AG04450 (cell line): Measurements from ENCODE around the gene CDA. TPM values are rescaled to one million over a fixed set of nuclear protein-coding genes. Genes with fewer than 3 reads are reported as not detected.

Experiments used
- CTCF ChIA-PET: fragments of 300-600, 350-600 bp; formaldehyde crosslinking; extraction: SDS; loops from one replicate; lab custom pipeline; 2022; ENCODE audit warnings: antibody characterized with exemption, inconsistent platforms; lab: Charles Lee
- POLR2A ChIA-PET: fragments of 350-600 bp; formaldehyde crosslinking; extraction: SDS; loops from one replicate; lab custom pipeline; 2021; ENCODE audit warnings: antibody characterized with exemption, inconsistent platforms; lab: Yijun Ruan, JAX
- DNase-seq: peaks from one replicate; pipeline ENCODE4 v3.0.0-alpha.2; 2011; ENCODE audit warnings: low read depth, low spot score
- H3K27ac ChIP-seq: one replicate; pipeline ENCODE4 v1.5.1; 2012; ENCODE audit warnings: low read depth, low read length, control low read depth
- H3K27me3 ChIP-seq: one replicate; pipeline ENCODE4 v1.6.0; 2012; ENCODE audit warnings: low read length; ENCODE audit not compliant: control insufficient read depth, insufficient read depth
- H3K4me3 ChIP-seq: 2 replicates; pipeline ENCODE4 v1.5.1; 2011; ENCODE audit warnings: mild to moderate bottlenecking, low read depth, low read length, control low read depth
- H3K9me3 ChIP-seq: 2 replicates; pipeline ENCODE4 v1.5.1; 2012; ENCODE audit warnings: low read length; ENCODE audit not compliant: control insufficient read depth, insufficient read depth
- polyA plus RNA-seq: library from polyadenylated mRNA; depleted of rRNA; stranded (reverse); fragments of >200 nt; gene quantifications from 2 replicates; pipeline ENCODE4 v1.2.3, GENCODE V29; 2011
- TF ChIP-seq, protein P1 (sequence below): IDR thresholded peaks from 2 replicates; pipeline ENCODE4 v1.5.1; 2011; ENCODE audit warnings: low read depth, low read length, control low read depth, inconsistent platforms

The CDA gene
- polyA plus RNA-seq, 1 experiment = 2.8 TPM

DNA sequence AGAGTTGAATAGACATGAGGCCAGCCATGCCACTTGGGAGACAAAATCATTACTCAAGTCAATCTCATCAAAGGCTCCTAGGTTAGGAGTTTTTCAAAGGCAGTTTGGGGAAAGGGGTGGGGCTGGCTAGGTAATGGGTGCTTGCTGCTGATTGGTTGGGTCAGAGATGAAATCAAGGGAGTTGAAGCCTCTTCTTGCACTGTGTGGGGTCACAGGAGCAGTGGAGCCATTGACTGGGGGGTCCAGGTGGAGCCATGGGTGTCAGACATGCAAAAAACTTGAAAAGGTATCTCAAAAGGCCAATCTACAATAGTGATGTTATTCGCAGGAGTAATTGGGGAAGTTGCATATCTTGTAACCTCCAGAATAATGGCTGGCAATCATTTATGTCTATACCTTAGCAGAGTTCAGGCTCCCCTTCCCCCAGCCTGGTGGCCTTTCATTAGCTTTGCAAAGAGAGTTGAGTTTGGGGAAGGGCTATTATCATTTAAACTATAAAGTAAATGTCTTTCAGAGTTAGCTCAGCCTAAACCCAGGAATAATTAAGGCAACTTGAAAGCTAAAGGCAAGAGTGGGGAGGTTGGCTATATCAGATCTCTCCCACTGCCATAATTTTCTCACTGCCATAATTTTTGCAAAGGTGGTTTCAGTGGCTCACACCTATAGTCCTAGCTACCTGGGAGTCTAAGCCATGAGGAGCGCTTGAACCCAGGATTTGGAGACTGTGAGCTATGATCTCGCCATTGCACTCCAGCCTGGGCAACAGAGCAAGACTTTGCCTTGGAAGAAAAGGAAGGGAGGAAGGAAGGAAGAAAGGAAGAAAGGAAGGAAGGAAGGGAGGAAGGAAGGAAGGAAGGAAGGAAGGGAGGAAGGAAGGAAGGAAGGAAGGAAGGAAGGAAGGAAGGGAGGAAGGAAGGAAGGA, 36.5 kb downstream of the CDA start:
- CTCF ChIA-PET = interaction anchor here (1.0 to 1.5 kb wide), 2 partner anchors 49 to 50 kb away, joined by 3 to 5 read pairs; no protein-coding TSS in a partner anchor
- Histone ChIP-seq H3K27me3 (no peaks in the 10 kb centered on the region), H3K4me3 (no peak overlapping the region), H3K27ac (no peak overlapping the region), H3K9me3 (no peaks in the 10 kb centered on the region)
- TF ChIP-seq, protein P1, sequence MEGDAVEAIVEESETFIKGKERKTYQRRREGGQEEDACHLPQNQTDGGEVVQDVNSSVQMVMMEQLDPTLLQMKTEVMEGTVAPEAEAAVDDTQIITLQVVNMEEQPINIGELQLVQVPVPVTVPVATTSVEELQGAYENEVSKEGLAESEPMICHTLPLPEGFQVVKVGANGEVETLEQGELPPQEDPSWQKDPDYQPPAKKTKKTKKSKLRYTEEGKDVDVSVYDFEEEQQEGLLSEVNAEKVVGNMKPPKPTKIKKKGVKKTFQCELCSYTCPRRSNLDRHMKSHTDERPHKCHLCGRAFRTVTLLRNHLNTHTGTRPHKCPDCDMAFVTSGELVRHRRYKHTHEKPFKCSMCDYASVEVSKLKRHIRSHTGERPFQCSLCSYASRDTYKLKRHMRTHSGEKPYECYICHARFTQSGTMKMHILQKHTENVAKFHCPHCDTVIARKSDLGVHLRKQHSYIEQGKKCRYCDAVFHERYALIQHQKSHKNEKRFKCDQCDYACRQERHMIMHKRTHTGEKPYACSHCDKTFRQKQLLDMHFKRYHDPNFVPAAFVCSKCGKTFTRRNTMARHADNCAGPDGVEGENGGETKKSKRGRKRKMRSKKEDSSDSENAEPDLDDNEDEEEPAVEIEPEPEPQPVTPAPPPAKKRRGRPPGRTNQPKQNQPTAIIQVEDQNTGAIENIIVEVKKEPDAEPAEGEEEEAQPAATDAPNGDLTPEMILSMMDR = no peak
- POLR2A ChIA-PET = no interaction called here
- DNase-seq = no peak

DNA sequence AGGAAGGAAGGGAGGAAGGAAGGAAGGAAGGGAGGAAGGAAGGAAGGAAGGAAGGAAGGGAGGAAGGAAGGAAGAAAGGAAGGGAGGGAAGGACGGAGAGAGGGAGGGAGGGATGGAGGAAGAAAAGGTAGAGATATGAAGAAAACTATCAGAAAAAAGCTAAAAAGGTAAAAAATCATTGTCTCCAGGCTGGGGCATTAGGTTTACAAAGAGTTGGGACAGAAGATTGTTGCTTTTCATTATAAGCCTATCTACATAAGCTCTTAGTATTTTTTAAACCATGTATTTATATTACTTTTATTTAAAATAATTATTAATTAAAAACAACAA, 37.2 kb downstream of the CDA start:
- POLR2A ChIA-PET = no interaction called here
- Histone ChIP-seq H3K4me3 (no peak overlapping the region), H3K9me3 (no peaks in the 10 kb centered on the region), H3K27ac (no peak overlapping the region), H3K27me3 (no peaks in the 10 kb centered on the region)
- DNase-seq = no peak
- CTCF ChIA-PET = interaction anchor here (1.0 to 1.5 kb wide), 2 partner anchors 49 to 51 kb away, joined by 3 to 5 read pairs; no protein-coding TSS in a partner anchor
- TF ChIP-seq, protein P1 = no peak

DNA sequence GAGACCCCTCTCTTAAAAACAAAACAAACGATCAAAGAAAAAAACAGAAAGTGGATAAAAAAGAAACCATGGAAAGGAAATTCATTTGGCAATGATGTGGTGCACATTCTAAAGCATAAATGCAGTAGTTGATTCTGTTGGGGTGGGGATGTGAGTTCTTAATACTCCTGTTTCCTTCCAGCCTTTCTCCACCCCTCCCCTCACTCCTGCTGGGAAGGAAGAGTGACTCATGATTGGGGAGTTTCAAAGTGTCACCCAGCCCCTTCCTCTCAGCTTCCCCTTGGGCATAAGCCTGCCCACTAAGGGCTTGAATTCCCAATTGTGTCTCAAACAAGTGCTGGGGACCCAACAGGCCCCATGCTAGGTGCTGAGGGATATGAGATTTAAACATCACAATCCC, 37.6 kb downstream of the CDA start:
- Histone ChIP-seq H3K9me3 (no peaks in the 10 kb centered on the region), H3K27ac (no peak overlapping the region), H3K27me3 (no peaks in the 10 kb centered on the region), H3K4me3 (no peak overlapping the region)
- ChIA-PET POLR2A (no interaction called here), CTCF (interaction anchor here (1.0 to 1.5 kb wide), 2 partner anchors 50 to 51 kb away, joined by 3 to 5 read pairs; no protein-coding TSS in a partner anchor)
- TF ChIP-seq, protein P1 = no peak
- DNase-seq = no peak

DNA sequence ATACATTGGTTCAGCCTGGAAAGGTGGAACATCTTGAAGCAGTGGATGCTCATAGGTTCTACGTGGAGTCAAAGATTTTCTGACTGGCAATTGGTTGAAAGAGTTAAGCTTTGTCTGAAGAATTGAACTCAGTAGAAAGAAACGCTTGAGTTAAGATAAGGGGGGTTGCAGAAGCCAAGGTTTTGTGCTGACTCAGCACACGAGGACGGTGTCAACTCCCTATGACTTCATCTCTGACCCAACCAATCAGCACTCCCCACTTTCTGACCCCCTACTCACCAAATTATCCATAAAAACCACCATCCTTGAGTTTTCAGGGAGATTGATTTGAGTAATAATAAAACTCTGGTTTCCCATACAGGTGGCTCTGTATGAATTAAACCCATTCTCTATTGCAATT, 41.8 kb downstream of the CDA start:
- no peak for DNase-seq
- H3K9me3 ChIP-seq = no peaks in the 10 kb centered on the region
- ChIA-PET POLR2A (no interaction called here), CTCF (interaction anchor here (0.6 to 8.4 kb wide), 7 partner anchors 8 to 802 kb away, joined by 3 to 116 read pairs (median 4); no protein-coding TSS in a partner anchor)
- TF ChIP-seq, protein P1 = no peak
- no peak overlapping the region for H3K4me3 ChIP-seq
- no peak overlapping the region for H3K27ac ChIP-seq
- H3K27me3 ChIP-seq = no peaks in the 10 kb centered on the region

DNA sequence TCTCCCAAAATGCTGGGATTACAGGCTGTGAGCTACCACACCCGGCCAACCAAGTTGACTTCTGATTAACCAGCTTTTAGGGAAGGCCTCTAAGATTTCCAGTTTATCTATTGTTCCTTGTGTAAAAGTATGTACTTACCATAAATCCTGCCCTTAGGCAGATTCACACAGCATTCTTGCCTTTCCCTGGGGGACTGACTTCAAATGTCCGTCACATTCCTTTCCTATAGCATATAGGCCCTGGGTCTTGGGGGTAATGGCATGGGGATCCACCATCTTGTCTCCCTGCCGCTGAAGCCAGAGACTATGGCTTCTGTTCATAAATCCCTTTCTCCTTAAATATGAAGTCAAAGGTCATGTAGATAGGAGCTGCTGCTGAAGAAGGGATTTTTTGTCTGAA, 43.5 kb downstream of the CDA start:
- no peak overlapping the region for H3K4me3 ChIP-seq
- no peaks in the 10 kb centered on the region for H3K27me3 ChIP-seq
- H3K27ac ChIP-seq = no peak overlapping the region
- POLR2A ChIA-PET = no interaction called here
- TF ChIP-seq, protein P1 = no peak
- CTCF ChIA-PET = interaction anchor here (0.6 to 8.4 kb wide), 29 partner anchors 8 to 420 kb away, joined by 3 to 116 read pairs (median 5); partner anchors contain the start of genes CDA, DDOST and FAM43B
- DNase-seq = no peak
- no peaks in the 10 kb centered on the region for H3K9me3 ChIP-seq
